HG02870 (cell line): ENCODE results near the gene TNC.

ENCODE experiments used
- ATAC-seq: cut with Tn5 transposase; IDR thresholded peaks from one replicate; pipeline ENCODE4 v1.9.1; 2021; ENCODE audit warnings: mild to moderate bottlenecking, moderate library complexity; ENCODE audit not compliant: unreplicated experiment

Gene TNC

GRCh38 chr9:114981063-114981462, 136.9 kb downstream of the TNC start:
- ATAC-seq: no peak

GRCh38 chr9:114973216-114973615, 144.7 kb downstream of the TNC start:
- ATAC-seq: no peak

- ATAC-seq: no peak
Measured at GRCh38 chr9:114972510-114973136, 145.3 kb downstream of the TNC start.
